ENCODE results near the gene DIDO1. TPM values are rescaled to one million over a fixed set of nuclear protein-coding genes. Genes with fewer than 3 reads are reported as not detected.

The DIDO1 gene
- total RNA-seq, 2 experiments from 2014 or later: 65.1 to 70.6 TPM

- Histone ChIP-seq H3K27ac (ENCODE audit: low read depth, low read length, poor library complexity, severe bottlenecking) (no peak within 1 kb of the TSS), H3K4me1 (ENCODE audit: insufficient read depth, low read length, poor library complexity, severe bottlenecking) (peaks cover 28% of the 10 kb centered on the region), H3K36me3 (ENCODE audit: insufficient read depth, low read length) (peaks cover 25% of the 10 kb centered on the region), H3K79me2 (ENCODE audit: insufficient read depth, low read depth, low read length) (peaks cover 7% of the 10 kb centered on the region; the same call in 1 of the 2 replicates), H3K9me3 (ENCODE audit: low read length) (no peaks in the 10 kb centered on the region), H2AFZ (ENCODE audit: low read length) (no peak within 1 kb of the TSS), H3K9me2 (ENCODE audit: insufficient read depth, low read length) (no peaks in the 10 kb centered on the region), H3K4me3 (ENCODE audit: low read depth, low read length, poor library complexity, severe bottlenecking) (peak within 1 kb of the TSS; percentile 64), H4K20me1 (ENCODE audit: insufficient read depth, low read length) (no peaks in the 10 kb centered on the region), H3K4me2 (ENCODE audit: low read length) (peak within 1 kb of the TSS; percentile 68)
- POLR2A ChIA-PET: interaction anchor here (0.5 to 0.7 kb wide), 5 partner anchors 10 to 313 kb away, joined by 3 to 4 read pairs (median 3); no protein-coding TSS in a partner anchor
- BruUV-seq (replicated peaks): no TSS peak
- TF ChIP-seq, protein P1, sequence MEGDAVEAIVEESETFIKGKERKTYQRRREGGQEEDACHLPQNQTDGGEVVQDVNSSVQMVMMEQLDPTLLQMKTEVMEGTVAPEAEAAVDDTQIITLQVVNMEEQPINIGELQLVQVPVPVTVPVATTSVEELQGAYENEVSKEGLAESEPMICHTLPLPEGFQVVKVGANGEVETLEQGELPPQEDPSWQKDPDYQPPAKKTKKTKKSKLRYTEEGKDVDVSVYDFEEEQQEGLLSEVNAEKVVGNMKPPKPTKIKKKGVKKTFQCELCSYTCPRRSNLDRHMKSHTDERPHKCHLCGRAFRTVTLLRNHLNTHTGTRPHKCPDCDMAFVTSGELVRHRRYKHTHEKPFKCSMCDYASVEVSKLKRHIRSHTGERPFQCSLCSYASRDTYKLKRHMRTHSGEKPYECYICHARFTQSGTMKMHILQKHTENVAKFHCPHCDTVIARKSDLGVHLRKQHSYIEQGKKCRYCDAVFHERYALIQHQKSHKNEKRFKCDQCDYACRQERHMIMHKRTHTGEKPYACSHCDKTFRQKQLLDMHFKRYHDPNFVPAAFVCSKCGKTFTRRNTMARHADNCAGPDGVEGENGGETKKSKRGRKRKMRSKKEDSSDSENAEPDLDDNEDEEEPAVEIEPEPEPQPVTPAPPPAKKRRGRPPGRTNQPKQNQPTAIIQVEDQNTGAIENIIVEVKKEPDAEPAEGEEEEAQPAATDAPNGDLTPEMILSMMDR (conservative IDR thresholded peaks at IDR 0.05; ENCODE audit: low read length): no peak
- TF ChIP-seq EZH2phosphoT487 (IDR thresholded peaks at IDR 0.05; ENCODE audit: borderline replicate concordance, low read depth, low read length): no peak
- intact Hi-C loops (cut with micrococcal nuclease; ENCODE audit: unreplicated experiment): no loop called here
- CTCF ChIA-PET (ENCODE audit: unreplicated experiment): interaction anchor here (0.6 kb wide), 1 partner anchor 15 kb away, joined by 3 read pairs; no protein-coding TSS in a partner anchor
- DNase-seq (ENCODE audit: low spot score): peak; percentile 84
These were observed 64.5 kb downstream of the DIDO1 start, which contains the start of gene TCFL5 for GRCh38 chr20:62861726-62862336. Gene TCFL5, minus strand, starts transcription at chr20:62861822. Its CDS starts 152 bp downstream, at chr20:62861670.

- ChIA-PET POLR2A (interaction anchor here (0.5 to 0.6 kb wide), 3 partner anchors 10 to 24 kb away, joined by 3 read pairs; no protein-coding TSS in a partner anchor), CTCF (ENCODE audit: unreplicated experiment) (interaction anchor here (0.6 kb wide), 1 partner anchor 15 kb away, joined by 3 read pairs; no protein-coding TSS in a partner anchor)
- no peak for TF ChIP-seq EZH2phosphoT487 (IDR thresholded peaks at IDR 0.05; ENCODE audit: borderline replicate concordance, low read depth, low read length)
- TF ChIP-seq, protein P1 (conservative IDR thresholded peaks at IDR 0.05; ENCODE audit: low read length): no peak
- Histone ChIP-seq H3K79me2 (ENCODE audit: insufficient read depth, low read depth, low read length) (peaks cover 7% of the 10 kb centered on the region; the same call in 1 of the 2 replicates), H3K9me3 (ENCODE audit: low read length) (no peaks in the 10 kb centered on the region), H2AFZ (ENCODE audit: low read length) (no peak overlapping the region), H3K9me2 (ENCODE audit: insufficient read depth, low read length) (no peaks in the 10 kb centered on the region), H3K4me1 (ENCODE audit: insufficient read depth, low read length, poor library complexity, severe bottlenecking) (peaks cover 28% of the 10 kb centered on the region), H3K4me3 (ENCODE audit: low read depth, low read length, poor library complexity, severe bottlenecking) (peak overlapping the region; percentile 64), H3K36me3 (ENCODE audit: insufficient read depth, low read length) (peaks cover 29% of the 10 kb centered on the region), H4K20me1 (ENCODE audit: insufficient read depth, low read length) (no peaks in the 10 kb centered on the region), H3K27ac (ENCODE audit: low read depth, low read length, poor library complexity, severe bottlenecking) (no peak overlapping the region), H3K4me2 (ENCODE audit: low read length) (peak overlapping the region; percentile 68)
- intact Hi-C loops (cut with micrococcal nuclease; ENCODE audit: unreplicated experiment): no loop called here
- DNase-seq (ENCODE audit: low spot score): peak; percentile 45
- no TSS peak for BruUV-seq (replicated peaks)
These were observed 65.2 kb downstream of the DIDO1 start for GRCh38 chr20:62860924-62861691.
